ENCODE measurements around the gene ARSB.
"Not testable (repeated sequence)": the region's sequence is repeated elsewhere in the genome, so short reads cannot be mapped to it uniquely, and the experiment has no call there.

The ARSB gene

GRCh38 chr5:78929833-78930232 is 55.3 kb downstream of the ARSB start:
- DNase-seq = no peak

DNA sequence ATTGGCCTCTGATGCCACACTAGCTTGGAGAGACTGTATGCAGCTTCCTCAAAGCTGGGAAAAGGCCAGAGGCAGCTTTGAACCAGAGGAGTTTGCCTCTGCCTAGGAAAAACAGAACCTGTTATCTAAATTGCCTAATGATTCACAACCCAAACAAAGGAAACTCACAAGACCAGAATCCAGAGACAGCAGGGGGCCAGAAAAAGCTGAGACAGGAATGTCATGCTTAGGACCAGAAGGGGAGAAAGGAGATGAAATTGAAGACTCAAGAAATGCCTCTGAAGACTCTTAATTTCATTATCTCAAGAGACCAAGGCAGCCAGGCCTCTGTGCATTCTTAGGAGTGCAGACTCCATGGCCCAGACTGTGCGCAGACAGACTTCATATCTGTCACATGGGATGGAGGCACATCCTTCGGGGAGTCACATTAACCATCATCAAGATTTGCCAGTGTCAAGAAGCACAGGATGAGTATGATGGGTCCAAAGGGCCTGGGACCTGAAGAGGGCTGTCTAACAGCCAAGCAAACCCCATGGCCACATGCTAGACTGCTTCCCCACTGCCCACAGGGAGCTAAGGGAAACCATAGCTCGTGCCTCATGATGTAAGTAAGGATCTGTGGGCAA is 57.3 kb downstream of the ARSB start:
- no peak for DNase-seq

DNA sequence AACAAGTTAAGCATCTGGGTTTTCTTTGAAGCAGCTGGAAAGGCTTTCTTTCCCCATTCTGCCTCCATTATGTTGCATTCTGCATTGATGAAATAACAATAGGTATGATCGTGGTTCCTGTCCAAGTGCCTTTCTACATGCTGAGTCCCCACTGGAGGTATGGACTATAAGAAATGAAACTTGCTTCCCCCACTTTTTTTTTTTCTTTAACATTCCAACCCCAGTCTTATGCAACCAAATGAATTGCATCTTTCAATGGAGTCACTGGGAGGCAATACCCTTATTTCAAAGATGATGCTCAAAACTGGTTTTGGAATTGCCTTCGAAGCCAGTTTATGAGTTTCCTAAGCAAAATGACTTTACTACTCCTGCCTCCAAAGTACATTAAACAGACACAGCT is 58.9 kb downstream of the ARSB start:
- no peak for DNase-seq

DNA sequence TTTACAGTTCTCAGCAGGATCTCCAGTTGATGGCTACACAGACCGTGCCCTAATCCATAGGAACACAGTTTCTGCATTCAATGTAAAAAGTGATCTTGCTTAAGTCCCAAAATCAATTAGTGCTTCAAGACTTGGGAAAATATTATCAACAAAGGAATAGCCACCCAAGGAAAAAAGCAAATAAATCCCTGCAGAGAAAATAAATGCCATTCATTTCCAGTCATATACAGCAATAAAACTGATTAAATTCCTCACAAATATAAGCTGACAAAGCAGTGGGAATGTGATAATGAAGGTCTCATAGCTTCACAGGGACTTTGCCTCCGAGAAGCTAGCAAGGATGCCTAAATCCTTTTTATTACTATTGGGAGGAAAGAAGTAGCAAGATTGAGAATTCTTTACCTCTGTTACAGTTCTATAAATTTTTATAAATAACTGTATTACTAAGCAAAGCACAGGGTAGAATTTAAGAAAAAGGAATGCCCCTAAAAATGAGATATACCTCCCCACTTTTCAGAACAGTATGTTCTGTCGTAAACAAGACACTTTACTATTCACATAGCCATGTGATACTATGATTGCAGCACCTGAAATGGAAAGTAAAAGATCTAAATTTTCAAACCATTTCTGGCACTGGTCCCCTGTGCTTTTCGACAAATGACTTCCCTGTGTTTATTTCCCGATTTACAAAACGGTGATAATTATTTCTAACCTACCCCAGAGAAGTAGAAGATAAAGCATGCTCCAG is 59.8 kb downstream of the ARSB start:
- no peak for DNase-seq

DNA sequence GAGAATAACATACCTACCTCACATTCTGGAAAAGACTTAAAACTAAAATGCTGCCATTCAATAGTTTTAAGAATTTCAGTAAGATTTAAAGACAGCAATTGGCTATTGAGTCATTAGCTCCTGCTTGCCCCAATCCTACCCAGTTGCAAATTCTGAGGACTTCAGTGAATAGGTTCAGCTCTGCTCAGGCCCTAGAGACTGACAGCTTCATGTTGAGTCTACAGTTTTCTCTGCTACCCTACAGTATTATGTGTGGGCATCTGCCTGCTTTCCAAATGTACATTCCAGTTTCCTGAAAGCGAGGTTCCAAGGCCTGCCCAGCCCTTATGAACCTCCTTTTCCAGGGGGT is 61.5 kb downstream of the ARSB start:
- DNase-seq = no peak

DNA sequence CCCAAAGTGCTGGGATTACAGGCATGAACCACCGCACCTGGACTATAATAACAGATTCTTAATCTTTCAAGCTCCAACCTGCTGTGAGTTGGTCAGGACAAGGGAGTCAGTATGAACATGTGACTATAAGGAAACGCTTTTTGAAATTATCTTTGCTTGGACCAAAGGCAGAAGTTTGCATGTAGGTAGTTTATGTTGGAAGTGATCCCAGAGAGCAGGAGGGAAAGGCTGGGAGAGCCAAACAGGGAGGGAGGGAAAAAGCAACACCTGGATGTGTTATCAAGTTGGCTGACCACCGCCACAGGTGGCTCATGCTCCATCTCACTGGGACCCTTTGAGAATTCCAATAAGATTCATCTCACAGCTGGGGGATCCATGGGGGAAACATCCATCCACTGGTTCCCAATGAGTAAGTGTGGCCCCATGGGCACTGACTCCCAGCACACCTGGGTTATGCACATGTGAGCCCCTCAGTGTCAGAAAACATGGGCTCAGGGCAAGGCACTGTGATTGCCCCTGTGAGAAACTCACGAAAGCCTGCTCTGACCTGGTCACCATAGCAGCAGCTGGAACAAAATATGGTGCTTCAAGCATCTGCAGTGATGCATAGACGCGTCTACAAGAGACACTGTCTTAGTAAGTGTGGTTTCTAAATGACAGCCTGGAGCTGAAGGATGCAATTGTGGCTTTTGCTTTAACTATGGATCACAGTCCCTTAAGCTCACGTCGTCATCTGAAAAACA is 62.1 kb downstream of the ARSB start:
- DNase-seq = peak; percentile 81

GRCh38 chr5:78920604-78921003 is 64.5 kb downstream of the ARSB start:
- DNase-seq = no peak

- no peak for DNase-seq
Measured at GRCh38 chr5:78919796-78920195, 65.3 kb downstream of the ARSB start.

- DNase-seq = no peak
Measured at GRCh38 chr5:78916044-78916443, 69.1 kb downstream of the ARSB start.

GRCh38 chr5:78915170-78915569 is 69.9 kb downstream of the ARSB start:
- DNase-seq = no peak

GRCh38 chr5:78912811-78913210 is 72.3 kb downstream of the ARSB start:
- DNase-seq = no peak

- no peak for DNase-seq
Measured at GRCh38 chr5:78912085-78912771, 72.9 kb downstream of the ARSB start.

DNA sequence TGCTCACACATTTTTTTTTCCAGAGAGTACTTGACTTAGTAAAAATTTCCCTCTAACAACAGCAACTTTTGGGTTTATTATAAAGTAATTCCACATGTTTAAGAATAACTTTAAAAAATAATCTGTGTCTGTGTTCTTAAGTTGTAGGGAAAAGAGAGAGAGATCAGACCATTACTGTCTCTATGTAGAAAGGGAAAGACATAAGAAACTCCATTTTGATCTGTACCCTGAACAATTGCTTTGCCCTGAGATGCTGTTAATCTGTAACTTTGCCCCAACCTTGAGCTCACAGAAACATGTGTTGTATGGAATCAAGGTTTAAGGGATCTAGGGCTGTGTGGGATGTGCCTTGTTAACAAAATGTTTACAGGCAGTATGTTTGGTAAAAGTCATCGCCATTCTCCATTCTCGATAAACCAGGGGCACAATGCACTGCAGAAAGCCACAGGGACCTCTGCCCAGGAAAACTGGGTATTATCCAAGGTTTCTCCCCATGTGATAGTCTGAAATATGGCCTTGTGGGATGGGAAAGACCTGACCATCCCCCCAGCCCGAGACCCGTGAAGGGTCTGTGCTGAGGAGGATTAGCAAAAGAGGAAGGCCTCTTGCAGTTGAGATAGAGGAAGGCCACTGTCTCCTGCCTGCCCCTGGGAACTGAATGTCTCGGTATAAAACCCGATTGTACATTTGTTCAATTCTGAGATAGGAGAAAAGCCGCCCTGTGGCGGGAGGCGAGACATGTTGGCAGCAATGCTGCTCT is 75.7 kb downstream of the ARSB start:
- not testable (repeated sequence) for DNase-seq

DNA sequence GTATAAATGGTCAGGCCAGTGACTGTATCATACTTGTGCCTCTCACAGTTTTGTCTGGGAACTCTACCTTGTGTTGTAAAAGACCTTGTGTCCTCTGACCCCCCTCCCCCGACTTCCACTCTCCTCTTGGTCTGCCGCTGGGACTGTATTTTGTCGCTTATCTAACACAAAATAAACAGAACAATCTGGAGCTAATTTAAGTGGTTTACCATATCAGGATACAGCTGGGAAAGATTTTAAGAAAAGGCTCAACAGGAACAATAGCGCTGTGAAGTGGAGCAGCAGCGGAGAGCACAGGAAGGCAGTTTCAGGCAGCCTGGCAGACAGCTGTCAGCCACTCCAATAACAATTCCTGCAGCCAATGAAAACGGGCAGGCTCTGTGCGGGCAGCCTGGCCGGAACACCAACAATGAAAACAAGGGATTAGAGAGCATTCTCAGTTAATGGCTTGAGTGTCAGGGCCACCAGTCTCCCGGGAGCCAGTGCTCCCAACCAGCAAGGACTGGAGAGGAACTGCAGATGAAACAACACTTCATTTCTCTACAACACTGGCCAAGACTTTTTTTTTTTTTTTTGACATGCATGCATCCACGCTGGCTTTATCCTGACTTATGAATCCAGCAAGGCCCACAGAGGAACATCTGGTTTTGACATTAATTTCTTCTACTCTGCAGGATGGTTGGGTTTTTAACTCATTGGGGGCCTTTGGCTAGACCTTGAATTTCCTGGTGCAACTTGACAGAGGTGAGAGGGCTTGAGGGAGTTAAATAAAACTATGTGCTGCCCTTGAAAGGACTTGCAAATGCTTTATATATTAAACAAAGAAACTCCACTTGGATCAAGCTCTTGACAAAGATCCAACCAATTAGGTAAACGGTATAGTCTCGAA is 76.7 kb downstream of the ARSB start:
- no peak for DNase-seq

- DNase-seq = no peak
Measured at GRCh38 chr5:78907255-78907891, 77.7 kb downstream of the ARSB start.

GRCh38 chr5:78905084-78905938 is 79.8 kb downstream of the ARSB start:
- DNase-seq = no peak

GRCh38 chr5:78903861-78904260 is 81.2 kb downstream of the ARSB start:
- DNase-seq = no peak

GRCh38 chr5:78903353-78903752 is 81.8 kb downstream of the ARSB start:
- no peak for DNase-seq

DNA sequence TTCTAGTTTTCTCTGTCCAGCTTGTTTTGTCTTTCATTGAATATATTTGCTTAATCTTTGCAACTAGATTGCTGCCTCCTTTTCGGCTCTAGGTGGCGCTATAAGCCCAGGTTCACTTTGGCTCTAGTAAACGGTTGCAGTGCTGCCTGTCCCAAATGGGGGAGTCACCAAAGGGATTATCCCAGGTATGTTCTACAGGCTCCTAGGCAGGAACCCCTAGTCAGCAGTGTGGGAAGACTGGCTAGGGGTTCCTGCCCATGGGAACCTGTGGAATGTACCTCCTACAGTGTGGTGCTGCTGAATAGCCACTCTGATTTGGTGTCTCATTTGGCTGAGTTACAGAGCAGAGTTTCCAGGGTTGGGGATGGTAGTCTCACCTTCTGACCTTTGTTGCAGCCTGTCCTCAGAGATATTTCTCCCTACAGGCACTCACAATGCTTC is 85.2 kb downstream of the ARSB start:
- peak; percentile 56 for DNase-seq

DNA sequence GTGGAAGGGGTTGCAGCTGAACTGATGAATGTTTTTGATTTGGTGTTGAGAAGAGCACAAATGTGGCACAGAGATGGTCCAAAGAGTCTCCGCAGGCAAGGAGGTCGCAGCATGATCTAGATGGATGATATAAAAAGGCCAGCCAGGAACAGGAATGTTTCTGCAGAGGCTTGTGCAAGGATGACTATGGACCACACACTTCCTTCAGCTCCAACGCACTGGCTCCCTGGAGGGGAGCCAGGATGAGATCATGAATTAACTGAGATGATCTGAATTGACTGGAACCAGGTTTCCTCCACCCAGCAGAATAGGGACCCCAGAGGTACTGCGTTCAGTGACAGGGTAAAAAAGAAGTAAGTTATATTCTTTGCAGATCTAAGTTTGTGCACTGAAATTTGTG is 89.0 kb downstream of the ARSB start:
- DNase-seq = no peak
